Spleen (tissue), 11 donors: Measurements from ENCODE around the gene FBN3. TPM values are rescaled to one million over a fixed set of nuclear protein-coding genes. Genes with fewer than 3 reads are reported as not detected.

Source experiments
- DNase-seq: peaks from one replicate; pipeline ENCODE4 v3.0.0-alpha.2; 2020
- H3K27ac ChIP-seq, 8 donors: fragments of 200-600 bp; sonication (generic) in 7 of 8; 1 replicate in 4 of 8; 2 replicates in 4 of 8; pipeline versions ENCODE4 v1.5.0 to v1.8.0; 2016 to 2021; ENCODE audit warnings: inconsistent platforms in 4 of 8, mild to moderate bottlenecking in 4 of 8, moderate library complexity in 1 of 8
- H3K27me3 ChIP-seq, 7 donors: fragments of 200-600 bp; sonication (generic) in 6 of 7; replicated peaks in 1 of 7; 1 replicate in 4 of 7; 2 replicates in 3 of 7; pipeline versions ENCODE4 v1.5.0 to v1.8.0; 2016 to 2021; ENCODE audit warnings: inconsistent platforms in 3 of 7, mild to moderate bottlenecking in 1 of 7
- H3K36me3 ChIP-seq, 6 donors: fragments of 200-600 bp; sonication (generic) in 5 of 6; 1 replicate in 4 of 6; 2 replicates in 2 of 6; pipeline versions ENCODE4 v1.5.0 to v1.8.0; 2016 to 2021; ENCODE audit warnings: inconsistent platforms in 2 of 6
- H3K4me1 ChIP-seq, 6 donors: fragments of 200-600 bp; sonication (generic) in 5 of 6; 1 replicate in 3 of 6; 2 replicates in 3 of 6; pipeline versions ENCODE4 v1.5.0 to v1.8.0; 2016 to 2021; ENCODE audit warnings: inconsistent platforms in 3 of 6
- H3K4me3 ChIP-seq, 8 donors: fragments of 200-600 bp; sonication (generic) in 7 of 8; 1 replicate in 4 of 8; 2 replicates in 4 of 8; pipeline versions ENCODE4 v1.5.0 to v1.8.0; 2016 to 2021; ENCODE audit warnings: inconsistent platforms in 4 of 8, mild to moderate bottlenecking in 4 of 8, moderate library complexity in 2 of 8
- H3K9me3 ChIP-seq, 8 donors: fragments of 200-600 bp; sonication (generic) in 7 of 8; 1 replicate in 4 of 8; 2 replicates in 4 of 8; pipeline versions ENCODE4 v1.5.0 to v1.8.0; 2016 to 2021; ENCODE audit warnings: inconsistent platforms in 4 of 8
- CTCF ChIP-seq, 11 experiments: fragments of 200-600 bp in 7 of 11; fragments of 450-650 bp in 4 of 11; sonication (generic) in 4 of 11; IDR thresholded peaks in 8 of 11; conservative IDR thresholded peaks in 3 of 11; 1 replicate in 7 of 11; 2 replicates in 4 of 11; pipeline versions ENCODE4 v1.4.0 to v1.8.0; 2016 to 2021; ENCODE audit warnings: antibody characterized with exemption in 11 of 11, inconsistent platforms in 4 of 11, mild to moderate bottlenecking in 1 of 11
- POLR2A ChIP-seq, 3 donors: fragments of 450-650 bp; IDR thresholded peaks; one replicate each; pipeline ENCODE4 v1.5.1; 2017; ENCODE audit warnings: antibody characterized with exemption in 3 of 3, mild to moderate bottlenecking in 1 of 3
- POLR2AphosphoS5 ChIP-seq, 3 donors: sonication (generic); formaldehyde crosslinking; IDR thresholded peaks; one replicate each; pipeline ENCODE4 v1.5.1; 2017; ENCODE audit warnings: antibody characterized with exemption in 3 of 3
- WGBS, 5 donors: extraction: QIAGEN DNeasy Blood & Tissue Kit in 3 of 5; methylation state at CpG; one replicate each; pipeline versions ENCODE4 v1.1.5 to v1.1.7; 2013 to 2018; 5-methylcytosine and 5-hydroxymethylcytosine counted together
- intact Hi-C: fragments of 100-400 bp; cut with DNase I; formaldehyde crosslinking; loops from one replicate; pipeline ENCODE4 v1.15.0; 2023; ENCODE audit warnings: low total_unique reads
- polyA plus RNA-seq, 3 donors: library from polyadenylated mRNA; stranded (reverse); fragments of 200-250 nt; gene quantifications; one replicate each; pipeline ENCODE4 v1.2.1, GENCODE V29; 2013
- total RNA-seq, 7 donors: library from RNA; depleted of rRNA in 3 of 7; stranded (reverse); fragments of >200 nt in 3 of 7; fragmentation: NEBNext Ultra II Directional in 4 of 7; extraction: Animal tissue kit (Norgen Biotek cat#: 25700) in 4 of 7; gene quantifications; one replicate each; pipeline versions ENCODE4 v1.1.0 to v1.2.1, GENCODE V29; 2016 to 2021
- donor health status: healthy with polysubstance abuse.
- donor health status: DM: no; HTN: no; CAD: no; lungs with moderate emphysema.
- donor health status: DM: no; HTN: no; CAD: no.
- donor health status: Bipolar disorder and iron deficiency.
- donor health status: healthy.
- donor health status: DM: no; HTN: no; CAD: no.
- donor health status: DM: yes; HTN: yes; CAD: no.

FBN3 gene
- total and polyA plus RNA-seq, 10 donors, result 0.02 TPM; not detected in 9

- DNase-seq, result no peak
Observed at GRCh38 chr19:8135946-8136618, 13.3 kb downstream of the FBN3 start.

GRCh38 chr19:8132858-8133458 lies 16.4 kb downstream of the FBN3 start:
- intact Hi-C loops, result no loop called here
- no peaks in the 10 kb centered on the region for H3K4me1 ChIP-seq
- 67 to 77% (median 74%) methylated on average over 19 to 20 of the region's 20 CpGs for WGBS, 5 donors
- no peaks in the 10 kb centered on the region for H3K36me3 ChIP-seq
- H3K9me3 ChIP-seq, result no peaks in the 10 kb centered on the region
- DNase-seq, result no peak
- no peak overlapping the region for H3K4me3 ChIP-seq
- peaks cover 0 to 26% (median 0%) of the 10 kb centered on the region in 7 donors for H3K27me3 ChIP-seq
- TF ChIP-seq CTCF (IDR thresholded peaks at IDR 0.05 in 8 of 11, conservative IDR thresholded peaks at IDR 0.05 in 3 of 11), result no peak
- TF ChIP-seq POLR2AphosphoS5 (IDR thresholded peaks at IDR 0.05), result no peak
- no peak for TF ChIP-seq POLR2A (IDR thresholded peaks at IDR 0.05)
- no peak overlapping the region for H3K27ac ChIP-seq

More at GRCh38 chr19:8135946-8136618, 13.3 kb downstream of the FBN3 start:
- TF ChIP-seq POLR2AphosphoS5 (IDR thresholded peaks at IDR 0.05) (no peak), CTCF (IDR thresholded peaks at IDR 0.05 in 8 of 11, conservative IDR thresholded peaks at IDR 0.05 in 3 of 11) (no peak), POLR2A (IDR thresholded peaks at IDR 0.05) (no peak)
- WGBS, 5 donors, result 87 to 94% (median 89%) methylated on average over 16 to 32 of the region's 32 CpGs
- no peaks in the 10 kb centered on the region for H3K36me3 ChIP-seq
- H3K27me3 ChIP-seq, result peaks cover 0 to 16% (median 0%) of the 10 kb centered on the region in 7 donors
- intact Hi-C loops, result no loop called here
- H3K9me3 ChIP-seq, result no peaks in the 10 kb centered on the region
- no peak overlapping the region for H3K27ac ChIP-seq
- no peak overlapping the region for H3K4me3 ChIP-seq
- peaks cover 0 to 9% (median 0%) of the 10 kb centered on the region in 6 donors for H3K4me1 ChIP-seq

- DNase-seq, result no peak
- TF ChIP-seq POLR2A (IDR thresholded peaks at IDR 0.05) (no peak), POLR2AphosphoS5 (IDR thresholded peaks at IDR 0.05) (no peak), CTCF (IDR thresholded peaks at IDR 0.05 in 8 of 11, conservative IDR thresholded peaks at IDR 0.05 in 3 of 11) (no peak)
- Histone ChIP-seq H3K4me3 (no peak overlapping the region), H3K27me3 (peaks cover 0 to 29% (median 0%) of the 10 kb centered on the region in 7 donors), H3K9me3 (no peaks in the 10 kb centered on the region), H3K4me1 (no peaks in the 10 kb centered on the region), H3K27ac (no peak overlapping the region), H3K36me3 (no peaks in the 10 kb centered on the region)
- intact Hi-C loops, result no loop called here
- 83 to 89% (median 87%) methylated on average over 19 to 26 of the region's 26 CpGs for WGBS, 5 donors
Observed at GRCh38 chr19:8131517-8131916, 17.9 kb downstream of the FBN3 start.

GRCh38 chr19:8129061-8129618 lies 20.3 kb downstream of the FBN3 start:
- Histone ChIP-seq H3K9me3 (no peaks in the 10 kb centered on the region), H3K4me1 (no peaks in the 10 kb centered on the region), H3K4me3 (no peak overlapping the region), H3K27me3 (peaks cover 0 to 38% (median 0%) of the 10 kb centered on the region in 7 donors), H3K27ac (no peak overlapping the region), H3K36me3 (no peaks in the 10 kb centered on the region)
- intact Hi-C loops, result no loop called here
- WGBS, 5 donors, result 76 to 87% (median 83%) methylated on average over 16 to 20 of the region's 20 CpGs
- DNase-seq, result no peak
- TF ChIP-seq POLR2A (IDR thresholded peaks at IDR 0.05) (no peak), POLR2AphosphoS5 (IDR thresholded peaks at IDR 0.05) (no peak), CTCF (IDR thresholded peaks at IDR 0.05 in 8 of 11, conservative IDR thresholded peaks at IDR 0.05 in 3 of 11) (no peak)
